WTC11 (cell line): ENCODE measurements around the gene FBLN5.

Source experiments
- ARID4B ChIP-seq: sonication (generic); formaldehyde crosslinking; IDR thresholded peaks from 2 replicates; pipeline ENCODE4 v1.8.0; 2023; ENCODE audit warnings: missing genetic modification reagents, mild to moderate bottlenecking, borderline replicate concordance
- CBFB ChIP-seq: sonication (generic); formaldehyde crosslinking; IDR thresholded peaks from 2 replicates; pipeline ENCODE4 v1.8.1; 2022; ENCODE audit warnings: mild to moderate bottlenecking, low read depth, missing genetic modification reagents
- CREM ChIP-seq: sonication (generic); formaldehyde crosslinking; IDR thresholded peaks from 2 replicates; pipeline ENCODE4 v1.8.1; 2022; ENCODE audit warnings: mild to moderate bottlenecking, missing genetic modification reagents, moderate library complexity
- CTCF ChIP-seq: fragments of 200-600 bp; IDR thresholded peaks from 2 replicates; pipeline ENCODE4 v1.8.0; 2022; ENCODE audit warnings: antibody characterized with exemption
- JUN ChIP-seq: sonication (generic); formaldehyde crosslinking; IDR thresholded peaks from 2 replicates; pipeline ENCODE4 v1.8.0; 2023; ENCODE audit warnings: mild to moderate bottlenecking, missing genetic modification reagents
- NR3C1 ChIP-seq: sonication (generic); formaldehyde crosslinking; conservative IDR thresholded peaks from 2 replicates; pipeline ENCODE4 v1.8.1; 2023; ENCODE audit warnings: low read depth, mild to moderate bottlenecking, missing genetic modification reagents
- RELA ChIP-seq: sonication (generic); formaldehyde crosslinking; IDR thresholded peaks from 2 replicates; pipeline ENCODE4 v1.8.1; 2022; ENCODE audit warnings: missing genetic modification reagents, mild to moderate bottlenecking, borderline replicate concordance
- TEAD4 ChIP-seq: sonication (generic); formaldehyde crosslinking; IDR thresholded peaks from 2 replicates; pipeline ENCODE4 v1.8.0; 2022; ENCODE audit warnings: mild to moderate bottlenecking, missing genetic modification reagents
- USF2 ChIP-seq: sonication (generic); formaldehyde crosslinking; IDR thresholded peaks from 2 replicates; pipeline ENCODE4 v1.8.1; 2023; ENCODE audit warnings: mild to moderate bottlenecking, missing genetic modification reagents, moderate library complexity
- ZNF671 ChIP-seq: fragments of 250-450 bp; sonication (Bioruptor Pico); IDR thresholded peaks from 2 replicates; pipeline ENCODE4 v1.8.0; 2021; ENCODE audit warnings: mild to moderate bottlenecking
- TF ChIP-seq, protein P1 (sequence below): sonication (generic); formaldehyde crosslinking; IDR thresholded peaks from 2 replicates; pipeline ENCODE4 v1.8.1; 2022; ENCODE audit warnings: missing genetic modification reagents, borderline replicate concordance
- TF ChIP-seq, protein P2 (sequence below): sonication (generic); formaldehyde crosslinking; IDR thresholded peaks from 2 replicates; pipeline ENCODE4 v1.8.0; 2023; ENCODE audit warnings: missing genetic modification reagents
- TF ChIP-seq, protein P3 (sequence below): sonication (generic); formaldehyde crosslinking; conservative IDR thresholded peaks from 2 replicates; pipeline ENCODE4 v1.8.1; 2022; ENCODE audit warnings: mild to moderate bottlenecking, missing genetic modification reagents

DNA sequence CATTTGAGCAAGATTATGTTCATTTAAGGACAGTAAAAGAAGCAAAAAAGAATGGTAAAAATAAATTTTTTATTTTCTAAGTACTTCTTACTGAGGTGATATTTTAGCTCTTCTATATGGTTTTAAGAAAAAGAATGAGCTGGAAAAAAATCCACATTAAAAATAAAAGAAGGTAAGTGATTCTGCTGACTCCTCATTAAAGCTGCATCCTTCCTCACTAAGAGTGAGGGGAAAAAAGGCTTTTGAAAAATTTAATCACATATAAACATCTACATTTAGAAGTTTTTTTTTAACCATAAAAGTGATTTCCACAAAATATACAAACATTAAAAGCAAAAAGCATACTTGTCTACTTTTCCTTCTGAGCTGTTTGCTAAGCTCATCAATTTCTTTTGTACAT is 28.3 kb upstream of the FBLN5 start:
- TF ChIP-seq CTCF (no peak), JUN (no peak), NR3C1 (no peak), CREM (no peak), RELA (CRISPR knock-in tag) (no peak), USF2 (CRISPR knock-in tag) (no peak), ZNF671 (no peak), TEAD4 (CRISPR knock-in tag) (no peak), ARID4B (CRISPR knock-in tag) (no peak), CBFB (CRISPR knock-in tag) (no peak)
- TF ChIP-seq, protein P1, sequence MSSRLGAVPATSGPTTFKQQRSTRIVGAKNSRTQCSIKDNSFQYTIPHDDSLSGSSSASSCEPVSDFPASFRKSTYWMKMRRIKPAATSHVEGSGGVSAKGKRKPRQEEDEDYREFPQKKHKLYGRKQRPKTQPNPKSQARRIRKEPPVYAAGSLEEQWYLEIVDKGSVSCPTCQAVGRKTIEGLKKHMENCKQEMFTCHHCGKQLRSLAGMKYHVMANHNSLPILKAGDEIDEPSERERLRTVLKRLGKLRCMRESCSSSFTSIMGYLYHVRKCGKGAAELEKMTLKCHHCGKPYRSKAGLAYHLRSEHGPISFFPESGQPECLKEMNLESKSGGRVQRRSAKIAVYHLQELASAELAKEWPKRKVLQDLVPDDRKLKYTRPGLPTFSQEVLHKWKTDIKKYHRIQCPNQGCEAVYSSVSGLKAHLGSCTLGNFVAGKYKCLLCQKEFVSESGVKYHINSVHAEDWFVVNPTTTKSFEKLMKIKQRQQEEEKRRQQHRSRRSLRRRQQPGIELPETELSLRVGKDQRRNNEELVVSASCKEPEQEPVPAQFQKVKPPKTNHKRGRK = no peak
- TF ChIP-seq, protein P2, sequence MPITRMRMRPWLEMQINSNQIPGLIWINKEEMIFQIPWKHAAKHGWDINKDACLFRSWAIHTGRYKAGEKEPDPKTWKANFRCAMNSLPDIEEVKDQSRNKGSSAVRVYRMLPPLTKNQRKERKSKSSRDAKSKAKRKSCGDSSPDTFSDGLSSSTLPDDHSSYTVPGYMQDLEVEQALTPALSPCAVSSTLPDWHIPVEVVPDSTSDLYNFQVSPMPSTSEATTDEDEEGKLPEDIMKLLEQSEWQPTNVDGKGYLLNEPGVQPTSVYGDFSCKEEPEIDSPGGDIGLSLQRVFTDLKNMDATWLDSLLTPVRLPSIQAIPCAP (CRISPR knock-in tag) = no peak
- TF ChIP-seq, protein P3, sequence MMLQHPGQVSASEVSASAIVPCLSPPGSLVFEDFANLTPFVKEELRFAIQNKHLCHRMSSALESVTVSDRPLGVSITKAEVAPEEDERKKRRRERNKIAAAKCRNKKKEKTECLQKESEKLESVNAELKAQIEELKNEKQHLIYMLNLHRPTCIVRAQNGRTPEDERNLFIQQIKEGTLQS = no peak
